SW 1271 (cell line): ENCODE data around the gene MARS1.
"Not testable (repeated sequence)": the region's sequence is repeated elsewhere in the genome, so short reads cannot be mapped to it uniquely, and the experiment has no call there.

Source experiments
- DNase-seq, 2 experiments: peaks; one replicate each; lab custom pipeline; 2025; lab: John Stamatoyannopoulos, UW

The MARS1 gene

DNA sequence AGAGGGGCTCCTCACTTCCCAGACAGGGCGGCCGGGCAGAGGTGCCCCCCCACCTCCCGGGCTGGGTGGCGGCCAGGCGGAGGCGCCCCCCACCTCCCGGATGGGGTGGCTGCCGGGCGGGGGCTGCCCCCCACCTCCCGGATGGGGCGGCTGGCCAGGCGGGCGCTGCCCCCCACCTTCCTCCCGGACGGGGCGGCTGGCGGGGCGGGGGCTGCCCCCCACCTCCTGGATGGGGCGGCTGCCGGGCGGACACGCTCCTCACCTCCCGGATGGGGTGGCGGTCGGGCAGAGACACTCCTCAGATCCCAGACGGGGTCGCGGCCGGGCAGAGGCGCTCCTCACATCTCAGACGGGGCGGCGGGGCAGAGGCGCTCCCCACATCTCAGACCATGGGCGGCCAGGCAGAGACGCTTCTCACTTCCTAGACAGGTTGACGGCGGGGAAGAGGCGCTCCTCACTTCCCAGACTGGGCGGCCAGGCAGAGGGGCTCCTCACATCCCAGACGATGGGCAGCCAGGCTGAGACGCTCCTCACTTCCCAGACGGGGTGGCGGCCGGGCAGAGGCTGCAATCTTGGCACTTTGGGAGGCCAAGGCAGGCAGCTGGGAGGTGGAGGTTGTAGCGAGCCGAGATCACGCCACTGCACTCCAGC lies 7.3 kb downstream of the MARS1 start:
- DNase-seq = not testable (repeated sequence)

DNA sequence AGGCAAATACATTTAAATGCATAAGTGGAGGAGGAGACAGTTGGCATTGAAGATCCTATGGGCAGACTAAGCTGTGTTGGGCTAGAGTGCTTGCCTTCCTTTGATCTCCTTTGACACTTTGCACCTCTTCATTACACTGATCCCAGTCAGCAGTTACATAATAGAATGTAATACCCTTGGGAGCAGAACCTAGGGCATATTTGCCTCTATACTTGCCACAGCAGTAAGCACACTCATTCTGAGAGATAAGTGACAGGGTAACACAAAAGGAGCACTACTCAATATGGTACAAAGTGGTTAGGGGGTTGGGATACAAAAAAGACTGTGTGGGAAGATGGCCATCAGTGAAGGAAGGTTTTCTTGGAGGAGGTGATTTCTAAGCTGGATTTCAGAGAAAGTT lies 9.0 kb downstream of the MARS1 start:
- DNase-seq = no peak

- no peak for DNase-seq
Observed at GRCh38 chr12:57497223-57498131, 9.6 kb downstream of the MARS1 start.

DNA sequence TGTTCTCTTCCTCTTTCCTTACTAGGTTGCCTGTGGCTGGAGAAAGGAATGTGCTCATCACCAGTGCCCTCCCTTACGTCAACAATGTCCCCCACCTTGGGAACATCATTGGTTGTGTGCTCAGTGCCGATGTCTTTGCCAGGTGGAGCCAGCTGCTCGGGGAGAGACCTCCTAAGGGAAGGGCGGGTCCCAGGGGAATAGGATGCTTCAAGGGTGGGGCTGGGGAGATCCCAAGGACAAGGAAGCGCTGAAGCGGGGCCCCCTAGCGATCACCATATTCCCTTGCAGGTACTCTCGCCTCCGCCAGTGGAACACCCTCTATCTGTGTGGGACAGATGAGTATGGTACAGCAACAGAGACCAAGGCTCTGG lies 10.2 kb downstream of the MARS1 start:
- DNase-seq = no peak

- DNase-seq = no peak
Observed at GRCh38 chr12:57498571-57498970, 10.7 kb downstream of the MARS1 start.

DNA sequence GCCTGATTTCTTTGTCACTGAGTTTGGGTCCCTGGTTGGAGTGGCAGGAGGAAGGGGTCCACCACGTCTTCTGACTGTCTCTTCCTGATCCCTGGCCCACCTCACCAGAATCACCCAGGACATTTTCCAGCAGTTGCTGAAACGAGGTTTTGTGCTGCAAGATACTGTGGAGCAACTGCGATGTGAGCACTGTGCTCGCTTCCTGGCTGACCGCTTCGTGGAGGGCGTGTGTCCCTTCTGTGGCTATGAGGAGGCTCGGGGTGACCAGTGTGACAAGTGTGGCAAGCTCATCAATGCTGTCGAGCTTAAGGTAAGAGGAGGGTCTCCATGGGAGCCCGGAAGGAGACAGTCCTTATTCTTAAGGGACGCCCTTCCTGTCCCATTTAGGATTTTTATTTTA lies 12.3 kb downstream of the MARS1 start:
- no peak for DNase-seq

- DNase-seq = not testable (repeated sequence)
Observed at GRCh38 chr12:57502311-57502969, 14.6 kb downstream of the MARS1 start.

DNA sequence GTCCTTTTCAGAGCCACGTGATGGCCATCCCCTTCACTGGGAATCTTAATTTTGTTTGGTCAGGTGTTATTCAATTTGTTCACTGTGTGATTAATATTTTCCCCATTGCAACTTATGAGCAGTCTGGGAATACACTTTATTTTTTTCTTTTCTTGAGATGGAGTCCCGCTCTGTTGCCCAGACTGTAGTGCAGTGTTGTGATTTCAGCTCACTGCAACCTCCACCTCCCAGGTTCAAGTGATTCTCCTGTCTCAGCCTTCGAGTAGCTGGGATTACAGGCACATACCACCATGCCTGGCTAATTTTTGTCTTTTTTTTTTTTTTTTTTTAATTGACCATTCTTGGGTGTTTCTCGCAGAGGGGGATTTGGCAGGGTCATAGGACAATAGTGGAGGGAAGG lies 18.7 kb downstream of the MARS1 start:
- DNase-seq = not testable (repeated sequence)

DNA sequence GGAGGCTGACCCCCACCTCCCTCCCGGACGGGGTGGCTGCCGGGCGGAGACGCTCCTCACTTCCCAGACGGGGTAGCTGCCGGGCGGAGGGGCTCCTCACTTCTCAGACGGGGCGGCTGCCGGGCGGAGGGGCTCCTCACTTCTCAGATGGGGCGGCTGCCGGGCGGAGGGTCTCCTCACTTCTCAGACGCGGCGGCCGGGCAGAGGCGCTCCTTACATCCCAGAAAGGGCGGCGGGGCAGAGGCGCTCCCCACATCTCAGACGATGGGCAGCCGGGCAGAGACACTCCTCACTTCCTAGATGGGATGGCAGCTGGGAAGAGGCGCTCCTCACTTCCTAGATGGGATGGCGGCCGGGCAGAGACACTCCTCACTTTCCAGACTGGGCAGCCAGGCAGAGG lies 19.9 kb downstream of the MARS1 start:
- not testable (repeated sequence) for DNase-seq

DNA sequence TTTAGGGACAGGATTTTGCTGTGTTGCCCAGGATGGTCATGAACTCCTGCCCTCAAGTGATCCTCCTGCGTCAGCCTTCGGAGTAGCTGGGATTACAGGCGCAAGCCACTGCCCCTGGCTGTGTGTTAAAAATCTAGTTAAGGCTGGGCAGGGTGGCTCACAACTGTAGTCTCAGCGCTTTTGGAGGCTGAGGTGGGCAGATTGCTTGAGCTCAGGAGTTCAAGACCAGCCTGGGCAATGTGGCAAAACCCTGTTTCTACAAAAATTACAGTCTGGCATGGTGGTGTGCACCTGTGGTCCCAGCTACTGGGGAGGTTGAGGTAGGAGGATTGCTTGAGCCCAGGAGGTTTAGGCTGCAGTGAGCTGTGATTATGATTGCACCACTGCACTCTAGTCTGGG lies 23.3 kb downstream of the MARS1 start:
- no peak for DNase-seq

DNA sequence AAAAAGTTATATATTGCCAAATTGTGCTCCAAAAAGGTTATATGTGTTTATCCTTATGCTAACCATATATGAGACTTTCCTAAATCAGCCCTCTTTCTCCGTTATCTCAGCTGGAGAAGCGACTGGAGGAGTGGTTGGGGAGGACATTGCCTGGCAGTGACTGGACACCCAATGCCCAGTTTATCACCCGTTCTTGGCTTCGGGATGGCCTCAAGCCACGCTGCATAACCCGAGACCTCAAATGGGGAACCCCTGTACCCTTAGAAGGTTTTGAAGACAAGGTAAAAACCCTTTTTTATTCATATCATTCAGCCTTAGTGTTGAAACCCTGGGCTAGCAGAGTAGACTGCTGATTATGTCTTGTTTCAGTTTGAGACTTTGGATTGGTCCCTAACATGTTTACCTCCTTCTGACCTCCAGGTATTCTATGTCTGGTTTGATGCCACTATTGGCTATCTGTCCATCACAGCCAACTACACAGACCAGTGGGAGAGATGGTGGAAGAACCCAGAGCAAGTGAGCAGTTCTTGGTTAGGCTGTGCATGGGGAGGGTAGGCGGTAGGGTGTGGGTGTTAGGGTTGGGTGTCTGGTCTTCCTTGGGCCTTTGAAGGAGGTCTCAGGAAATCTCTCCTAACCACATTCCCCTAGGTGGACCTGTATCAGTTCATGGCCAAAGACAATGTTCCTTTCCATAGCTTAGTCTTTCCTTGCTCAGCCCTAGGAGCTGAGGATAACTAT lies 23.9 kb downstream of the MARS1 start:
- DNase-seq = no peak

GRCh38 chr12:57512665-57513064 lies 24.8 kb downstream of the MARS1 start:
- DNase-seq = no peak

- DNase-seq = no peak
Observed at GRCh38 chr12:57513266-57513665, 25.4 kb downstream of the MARS1 start.

DNA sequence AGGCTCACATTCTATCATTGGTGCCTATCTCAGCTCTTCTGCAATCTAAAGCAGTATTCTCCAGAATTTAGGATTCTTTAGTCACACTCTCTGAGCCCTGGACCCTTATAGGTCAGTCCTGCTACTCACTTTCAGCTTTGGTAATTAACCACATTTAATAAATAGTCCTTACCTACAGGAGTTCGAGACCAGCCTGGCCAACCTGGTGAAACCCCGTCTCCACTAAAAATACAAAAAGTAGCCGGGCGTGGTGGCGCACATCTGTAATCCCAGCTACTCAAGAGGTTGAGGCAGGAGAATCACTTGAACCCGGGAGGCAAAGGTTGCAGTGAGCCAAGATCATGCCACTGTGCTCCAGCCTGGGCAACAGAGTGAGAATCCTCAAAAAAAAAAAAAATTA lies 25.8 kb downstream of the MARS1 start:
- not testable (repeated sequence) for DNase-seq

- DNase-seq = not testable (repeated sequence)
Observed at GRCh38 chr12:57514246-57514645, 26.4 kb downstream of the MARS1 start.

- no peak for DNase-seq
Observed at GRCh38 chr12:57514720-57515407, 27.0 kb downstream of the MARS1 start.

GRCh38 chr12:57515408-57515933 lies 27.6 kb downstream of the MARS1 start:
- DNase-seq = no peak

- DNase-seq = no peak
Observed at GRCh38 chr12:57515934-57516541, 28.2 kb downstream of the MARS1 start.

DNA sequence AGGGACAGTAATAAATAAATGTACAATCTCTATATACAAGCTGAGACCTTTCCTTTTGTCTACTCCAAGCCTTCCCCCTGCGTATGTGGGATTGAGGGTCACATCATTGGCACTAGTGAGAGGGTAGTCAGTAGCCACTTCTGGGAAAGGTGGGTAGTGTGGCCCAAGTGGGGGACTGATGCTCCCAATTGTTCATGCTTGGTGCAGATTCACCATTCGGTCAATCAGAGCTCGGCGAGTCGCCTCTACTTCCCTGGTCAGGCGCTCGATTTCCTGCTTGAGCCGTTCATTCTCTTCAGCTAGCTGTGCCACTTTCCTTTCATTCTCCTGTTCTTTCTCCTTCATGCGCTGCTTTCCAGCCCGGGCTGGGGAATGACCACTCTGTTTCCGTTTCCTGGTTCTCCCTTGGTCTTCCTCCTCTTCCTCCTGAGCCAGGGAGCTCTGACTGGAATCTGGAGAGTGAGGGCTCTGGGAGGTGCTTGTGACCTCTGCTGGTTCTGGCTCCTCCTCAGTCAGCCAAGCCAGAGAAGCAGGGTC lies 28.8 kb downstream of the MARS1 start:
- DNase-seq = no peak

DNA sequence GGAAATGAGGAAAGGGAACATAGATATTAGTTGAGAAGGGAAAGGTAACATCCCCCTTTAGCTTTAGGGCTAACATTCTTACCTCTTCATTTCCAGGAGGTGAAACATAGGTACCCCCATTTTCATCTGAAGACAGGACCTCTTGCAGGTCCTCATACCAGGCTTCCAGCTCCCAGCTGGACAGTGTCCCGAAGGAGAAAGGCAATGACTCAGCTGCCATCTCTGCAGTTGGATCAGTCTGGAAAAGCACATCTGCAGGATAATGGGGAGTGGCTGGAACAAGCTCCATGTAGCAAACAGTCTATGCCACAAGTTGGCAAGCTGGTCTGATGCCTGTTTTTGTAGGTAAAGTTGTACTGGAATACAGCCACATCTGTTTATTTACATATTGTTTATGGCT lies 29.3 kb downstream of the MARS1 start:
- DNase-seq = no peak

DNA sequence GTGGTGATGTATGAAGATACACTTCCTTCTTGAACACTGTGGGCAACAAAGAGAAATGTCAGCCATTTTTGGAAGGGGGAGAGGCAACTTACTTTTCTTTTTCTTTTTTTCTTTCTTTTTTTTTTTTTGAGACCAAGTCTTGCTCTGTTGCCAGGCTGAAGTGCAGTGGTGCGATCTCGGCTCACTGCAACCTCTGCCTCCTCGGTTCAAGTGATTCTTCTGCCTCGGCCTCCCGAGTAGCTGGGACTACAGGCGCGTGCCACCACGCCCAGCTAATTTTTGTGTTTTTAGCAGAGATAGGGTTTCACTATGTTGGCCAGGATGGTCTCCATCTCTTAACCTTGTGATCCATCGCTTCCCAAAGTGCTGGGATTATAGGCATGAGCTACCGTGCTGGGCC lies 29.9 kb downstream of the MARS1 start:
- DNase-seq = not testable (repeated sequence)
